ENCODE data around the gene UBN2.

DNA sequence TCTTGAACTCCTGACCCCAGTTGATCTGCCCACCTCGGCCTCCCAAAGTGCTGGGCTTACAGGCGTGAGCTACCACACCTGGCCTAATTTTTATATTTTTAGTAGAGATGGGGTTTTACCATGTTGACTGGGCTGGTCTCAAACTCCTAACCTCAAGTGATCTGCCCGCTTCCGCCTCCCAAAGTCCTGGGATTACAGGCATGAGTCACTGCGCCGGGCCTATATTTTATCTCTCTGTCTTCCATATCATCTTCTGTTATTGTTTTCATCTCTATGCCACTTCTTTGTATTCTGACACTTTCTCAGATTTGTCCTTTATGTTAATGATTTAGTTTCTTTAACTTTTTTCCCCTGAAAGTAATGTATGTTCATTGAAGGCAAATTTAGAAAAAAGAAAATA, 55.1 kb downstream of the UBN2 start:
- TF ChIP-seq, protein P1, sequence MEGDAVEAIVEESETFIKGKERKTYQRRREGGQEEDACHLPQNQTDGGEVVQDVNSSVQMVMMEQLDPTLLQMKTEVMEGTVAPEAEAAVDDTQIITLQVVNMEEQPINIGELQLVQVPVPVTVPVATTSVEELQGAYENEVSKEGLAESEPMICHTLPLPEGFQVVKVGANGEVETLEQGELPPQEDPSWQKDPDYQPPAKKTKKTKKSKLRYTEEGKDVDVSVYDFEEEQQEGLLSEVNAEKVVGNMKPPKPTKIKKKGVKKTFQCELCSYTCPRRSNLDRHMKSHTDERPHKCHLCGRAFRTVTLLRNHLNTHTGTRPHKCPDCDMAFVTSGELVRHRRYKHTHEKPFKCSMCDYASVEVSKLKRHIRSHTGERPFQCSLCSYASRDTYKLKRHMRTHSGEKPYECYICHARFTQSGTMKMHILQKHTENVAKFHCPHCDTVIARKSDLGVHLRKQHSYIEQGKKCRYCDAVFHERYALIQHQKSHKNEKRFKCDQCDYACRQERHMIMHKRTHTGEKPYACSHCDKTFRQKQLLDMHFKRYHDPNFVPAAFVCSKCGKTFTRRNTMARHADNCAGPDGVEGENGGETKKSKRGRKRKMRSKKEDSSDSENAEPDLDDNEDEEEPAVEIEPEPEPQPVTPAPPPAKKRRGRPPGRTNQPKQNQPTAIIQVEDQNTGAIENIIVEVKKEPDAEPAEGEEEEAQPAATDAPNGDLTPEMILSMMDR (IDR thresholded peaks at IDR 0.05), result no peak
- TF ChIP-seq NFYB (CRISPR knock-in tag; conservative IDR thresholded peaks at IDR 0.05; ENCODE audit: low read depth) (no peak), TEAD4 (CRISPR knock-in tag; IDR thresholded peaks at IDR 0.05) (no peak), NR2C2 (CRISPR knock-in tag; IDR thresholded peaks at IDR 0.05) (no peak), NR3C1 (CRISPR knock-in tag; conservative IDR thresholded peaks at IDR 0.05; ENCODE audit: low read depth) (no peak), ELF4 (CRISPR knock-in tag; IDR thresholded peaks at IDR 0.05; ENCODE audit: low read depth) (no peak), ESRRA (CRISPR knock-in tag; IDR thresholded peaks at IDR 0.05; ENCODE audit: borderline replicate concordance) (no peak)
- TF ChIP-seq, protein P2, sequence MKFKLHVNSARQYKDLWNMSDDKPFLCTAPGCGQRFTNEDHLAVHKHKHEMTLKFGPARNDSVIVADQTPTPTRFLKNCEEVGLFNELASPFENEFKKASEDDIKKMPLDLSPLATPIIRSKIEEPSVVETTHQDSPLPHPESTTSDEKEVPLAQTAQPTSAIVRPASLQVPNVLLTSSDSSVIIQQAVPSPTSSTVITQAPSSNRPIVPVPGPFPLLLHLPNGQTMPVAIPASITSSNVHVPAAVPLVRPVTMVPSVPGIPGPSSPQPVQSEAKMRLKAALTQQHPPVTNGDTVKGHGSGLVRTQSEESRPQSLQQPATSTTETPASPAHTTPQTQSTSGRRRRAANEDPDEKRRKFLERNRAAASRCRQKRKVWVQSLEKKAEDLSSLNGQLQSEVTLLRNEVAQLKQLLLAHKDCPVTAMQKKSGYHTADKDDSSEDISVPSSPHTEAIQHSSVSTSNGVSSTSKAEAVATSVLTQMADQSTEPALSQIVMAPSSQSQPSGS (CRISPR knock-in tag; IDR thresholded peaks at IDR 0.05; ENCODE audit: borderline replicate concordance, low read depth), result no peak
- TF ChIP-seq, protein P3, sequence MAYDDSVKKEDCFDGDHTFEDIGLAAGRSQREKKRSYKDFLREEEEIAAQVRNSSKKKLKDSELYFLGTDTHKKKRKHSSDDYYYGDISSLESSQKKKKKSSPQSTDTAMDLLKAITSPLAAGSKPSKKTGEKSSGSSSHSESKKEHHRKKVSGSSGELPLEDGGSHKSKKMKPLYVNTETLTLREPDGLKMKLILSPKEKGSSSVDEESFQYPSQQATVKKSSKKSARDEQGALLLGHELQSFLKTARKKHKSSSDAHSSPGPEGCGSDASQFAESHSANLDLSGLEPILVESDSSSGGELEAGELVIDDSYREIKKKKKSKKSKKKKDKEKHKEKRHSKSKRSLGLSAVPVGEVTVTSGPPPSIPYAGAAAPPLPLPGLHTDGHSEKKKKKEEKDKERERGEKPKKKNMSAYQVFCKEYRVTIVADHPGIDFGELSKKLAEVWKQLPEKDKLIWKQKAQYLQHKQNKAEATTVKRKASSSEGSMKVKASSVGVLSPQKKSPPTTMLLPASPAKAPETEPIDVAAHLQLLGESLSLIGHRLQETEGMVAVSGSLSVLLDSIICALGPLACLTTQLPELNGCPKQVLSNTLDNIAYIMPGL (CRISPR knock-in tag; IDR thresholded peaks at IDR 0.05), result no peak
- TF ChIP-seq, protein P4, sequence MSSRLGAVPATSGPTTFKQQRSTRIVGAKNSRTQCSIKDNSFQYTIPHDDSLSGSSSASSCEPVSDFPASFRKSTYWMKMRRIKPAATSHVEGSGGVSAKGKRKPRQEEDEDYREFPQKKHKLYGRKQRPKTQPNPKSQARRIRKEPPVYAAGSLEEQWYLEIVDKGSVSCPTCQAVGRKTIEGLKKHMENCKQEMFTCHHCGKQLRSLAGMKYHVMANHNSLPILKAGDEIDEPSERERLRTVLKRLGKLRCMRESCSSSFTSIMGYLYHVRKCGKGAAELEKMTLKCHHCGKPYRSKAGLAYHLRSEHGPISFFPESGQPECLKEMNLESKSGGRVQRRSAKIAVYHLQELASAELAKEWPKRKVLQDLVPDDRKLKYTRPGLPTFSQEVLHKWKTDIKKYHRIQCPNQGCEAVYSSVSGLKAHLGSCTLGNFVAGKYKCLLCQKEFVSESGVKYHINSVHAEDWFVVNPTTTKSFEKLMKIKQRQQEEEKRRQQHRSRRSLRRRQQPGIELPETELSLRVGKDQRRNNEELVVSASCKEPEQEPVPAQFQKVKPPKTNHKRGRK (CRISPR knock-in tag; IDR thresholded peaks at IDR 0.05; ENCODE audit: borderline replicate concordance), result no peak
- TF ChIP-seq, protein P5, sequence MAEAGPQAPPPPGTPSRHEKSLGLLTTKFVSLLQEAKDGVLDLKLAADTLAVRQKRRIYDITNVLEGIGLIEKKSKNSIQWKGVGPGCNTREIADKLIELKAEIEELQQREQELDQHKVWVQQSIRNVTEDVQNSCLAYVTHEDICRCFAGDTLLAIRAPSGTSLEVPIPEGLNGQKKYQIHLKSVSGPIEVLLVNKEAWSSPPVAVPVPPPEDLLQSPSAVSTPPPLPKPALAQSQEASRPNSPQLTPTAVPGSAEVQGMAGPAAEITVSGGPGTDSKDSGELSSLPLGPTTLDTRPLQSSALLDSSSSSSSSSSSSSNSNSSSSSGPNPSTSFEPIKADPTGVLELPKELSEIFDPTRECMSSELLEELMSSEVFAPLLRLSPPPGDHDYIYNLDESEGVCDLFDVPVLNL (CRISPR knock-in tag; IDR thresholded peaks at IDR 0.05; ENCODE audit: borderline replicate concordance, low read depth), result no peak
- TF ChIP-seq, protein P6, sequence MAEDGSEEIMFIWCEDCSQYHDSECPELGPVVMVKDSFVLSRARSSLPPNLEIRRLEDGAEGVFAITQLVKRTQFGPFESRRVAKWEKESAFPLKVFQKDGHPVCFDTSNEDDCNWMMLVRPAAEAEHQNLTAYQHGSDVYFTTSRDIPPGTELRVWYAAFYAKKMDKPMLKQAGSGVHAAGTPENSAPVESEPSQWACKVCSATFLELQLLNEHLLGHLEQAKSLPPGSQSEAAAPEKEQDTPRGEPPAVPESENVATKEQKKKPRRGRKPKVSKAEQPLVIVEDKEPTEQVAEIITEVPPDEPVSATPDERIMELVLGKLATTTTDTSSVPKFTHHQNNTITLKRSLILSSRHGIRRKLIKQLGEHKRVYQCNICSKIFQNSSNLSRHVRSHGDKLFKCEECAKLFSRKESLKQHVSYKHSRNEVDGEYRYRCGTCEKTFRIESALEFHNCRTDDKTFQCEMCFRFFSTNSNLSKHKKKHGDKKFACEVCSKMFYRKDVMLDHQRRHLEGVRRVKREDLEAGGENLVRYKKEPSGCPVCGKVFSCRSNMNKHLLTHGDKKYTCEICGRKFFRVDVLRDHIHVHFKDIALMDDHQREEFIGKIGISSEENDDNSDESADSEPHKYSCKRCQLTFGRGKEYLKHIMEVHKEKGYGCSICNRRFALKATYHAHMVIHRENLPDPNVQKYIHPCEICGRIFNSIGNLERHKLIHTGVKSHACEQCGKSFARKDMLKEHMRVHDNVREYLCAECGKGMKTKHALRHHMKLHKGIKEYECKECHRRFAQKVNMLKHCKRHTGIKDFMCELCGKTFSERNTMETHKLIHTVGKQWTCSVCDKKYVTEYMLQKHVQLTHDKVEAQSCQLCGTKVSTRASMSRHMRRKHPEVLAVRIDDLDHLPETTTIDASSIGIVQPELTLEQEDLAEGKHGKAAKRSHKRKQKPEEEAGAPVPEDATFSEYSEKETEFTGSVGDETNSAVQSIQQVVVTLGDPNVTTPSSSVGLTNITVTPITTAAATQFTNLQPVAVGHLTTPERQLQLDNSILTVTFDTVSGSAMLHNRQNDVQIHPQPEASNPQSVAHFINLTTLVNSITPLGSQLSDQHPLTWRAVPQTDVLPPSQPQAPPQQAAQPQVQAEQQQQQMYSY (CRISPR knock-in tag; IDR thresholded peaks at IDR 0.05), result no peak
